DND-41 (cell line): ENCODE measurements around the gene ADAM33.

ENCODE experiments used
- ATAC-seq: fragments of 200-7000 bp; cut with Tn5 transposase; 3 replicates; pipeline ENCODE4 v1.9.1; 2021; ENCODE audit warnings: low read depth; ENCODE audit not compliant: insufficient read depth
- DNase-seq: peaks from one replicate; pipeline ENCODE4 v3.0.0-alpha.2; 2020
- H2AFZ ChIP-seq: 2 replicates; pipeline ENCODE4 v1.6.0; 2012; ENCODE audit warnings: low read depth, low read length
- H3K27ac ChIP-seq: 2 replicates; pipeline ENCODE4 v1.5.1; 2012; ENCODE audit warnings: low read length, inconsistent platforms
- H3K27me3 ChIP-seq: fragments of 200-600 bp; sonication (generic); 2 replicates; pipeline ENCODE4 v1.6.0; 2012; ENCODE audit warnings: low read length, mild to moderate bottlenecking, inconsistent platforms; ENCODE audit not compliant: insufficient read depth, poor library complexity
- H3K36me3 ChIP-seq: 2 replicates; pipeline ENCODE4 v1.5.1; 2012; ENCODE audit warnings: low read length, inconsistent platforms; ENCODE audit not compliant: insufficient read depth
- H3K4me1 ChIP-seq: 2 replicates; pipeline ENCODE4 v1.5.1; 2012; ENCODE audit warnings: mild to moderate bottlenecking, low read length; ENCODE audit not compliant: insufficient read depth
- H3K4me2 ChIP-seq: 2 replicates; pipeline ENCODE4 v1.6.0; 2012; ENCODE audit warnings: mild to moderate bottlenecking, moderate library complexity, low read length, inconsistent platforms; ENCODE audit not compliant: insufficient read depth
- H3K4me3 ChIP-seq, 2 experiments: fragments of 200-600 bp in 1 of 2; shearing (Covaris generic) in 1 of 2; 2 replicates each; pipeline ENCODE4 v1.5.1; 2012 to 2016; ENCODE audit warnings: inconsistent platforms in 2 of 2, low read length in 2 of 2, mild to moderate bottlenecking in 2 of 2, low read depth in 1 of 2, moderate library complexity in 1 of 2
- H3K79me2 ChIP-seq: 2 replicates; pipeline ENCODE4 v1.6.0; 2012; ENCODE audit warnings: low read length, inconsistent platforms; ENCODE audit not compliant: insufficient read depth
- H3K9ac ChIP-seq: 2 replicates; pipeline ENCODE4 v1.6.0; 2012; ENCODE audit warnings: low read depth, mild to moderate bottlenecking, inconsistent platforms, low read length, moderate library complexity
- H3K9me3 ChIP-seq: 2 replicates; pipeline ENCODE4 v1.5.1; 2012; ENCODE audit warnings: low read length, moderate library complexity, mild to moderate bottlenecking, inconsistent platforms; ENCODE audit not compliant: insufficient read depth, severe bottlenecking
- H4K20me1 ChIP-seq: 2 replicates; pipeline ENCODE4 v1.6.0; 2012; ENCODE audit warnings: low read length; ENCODE audit not compliant: insufficient read depth
- EZH2 ChIP-seq: IDR thresholded peaks from 3 replicates; pipeline ENCODE4 v1.6.1; 2012; ENCODE audit warnings: borderline replicate concordance, low read depth, mild to moderate bottlenecking, moderate library complexity, low read length, inconsistent platforms; ENCODE audit not compliant: severe bottlenecking
- TF ChIP-seq, protein P1 (sequence below): IDR thresholded peaks from 2 replicates; pipeline ENCODE4 v1.5.1; 2012; ENCODE audit warnings: borderline replicate concordance, low read length, moderate library complexity, mild to moderate bottlenecking; ENCODE audit not compliant: poor library complexity, severe bottlenecking; ENCODE audit errors: extremely low read depth

Gene ADAM33

DNA sequence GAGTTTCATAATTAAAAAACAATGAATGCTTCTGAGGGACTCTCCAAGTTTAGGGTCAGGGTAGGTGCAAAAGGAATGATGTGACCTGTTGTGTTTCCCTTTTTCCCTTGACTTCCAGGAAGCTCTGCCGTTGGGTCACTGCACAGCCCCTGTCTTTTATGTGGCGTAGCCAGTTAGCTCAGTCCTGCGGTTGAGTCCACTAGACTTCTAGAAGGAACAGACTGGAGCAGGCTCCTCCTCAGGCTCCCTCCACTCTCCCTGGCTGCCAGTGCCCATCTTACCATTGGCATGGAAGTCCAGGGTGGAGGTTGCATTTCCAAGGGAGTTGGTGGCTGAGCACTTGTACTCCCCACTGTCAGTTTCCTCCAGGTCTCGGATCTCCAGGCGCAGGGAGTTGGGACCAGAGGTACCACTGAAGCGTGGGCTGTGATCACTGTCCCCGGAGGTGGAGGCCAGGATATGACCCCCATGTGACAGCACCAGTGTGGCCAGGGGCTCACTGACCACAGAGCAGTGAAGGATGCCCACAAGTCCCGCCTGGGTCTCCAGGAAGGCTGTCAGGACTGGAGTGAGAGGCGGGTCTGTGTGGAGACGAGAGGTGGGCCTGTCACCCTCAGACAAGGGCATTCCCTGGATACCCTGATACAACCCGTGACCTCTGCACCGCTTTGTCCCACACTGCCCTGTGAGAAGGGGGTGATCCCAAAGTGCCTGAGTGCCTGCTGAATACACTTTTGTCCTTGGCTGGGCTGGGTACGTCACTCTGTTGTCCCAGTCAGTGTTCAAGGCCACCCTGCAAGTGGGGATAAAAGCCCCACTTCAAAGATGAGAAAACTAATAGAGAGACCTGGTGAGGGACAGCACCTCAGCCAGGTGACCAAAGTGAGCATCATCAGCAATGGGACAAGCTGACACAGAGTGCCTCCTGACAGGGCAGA lies 19.5 kb upstream of the ADAM33 start:
- TF ChIP-seq, protein P1, sequence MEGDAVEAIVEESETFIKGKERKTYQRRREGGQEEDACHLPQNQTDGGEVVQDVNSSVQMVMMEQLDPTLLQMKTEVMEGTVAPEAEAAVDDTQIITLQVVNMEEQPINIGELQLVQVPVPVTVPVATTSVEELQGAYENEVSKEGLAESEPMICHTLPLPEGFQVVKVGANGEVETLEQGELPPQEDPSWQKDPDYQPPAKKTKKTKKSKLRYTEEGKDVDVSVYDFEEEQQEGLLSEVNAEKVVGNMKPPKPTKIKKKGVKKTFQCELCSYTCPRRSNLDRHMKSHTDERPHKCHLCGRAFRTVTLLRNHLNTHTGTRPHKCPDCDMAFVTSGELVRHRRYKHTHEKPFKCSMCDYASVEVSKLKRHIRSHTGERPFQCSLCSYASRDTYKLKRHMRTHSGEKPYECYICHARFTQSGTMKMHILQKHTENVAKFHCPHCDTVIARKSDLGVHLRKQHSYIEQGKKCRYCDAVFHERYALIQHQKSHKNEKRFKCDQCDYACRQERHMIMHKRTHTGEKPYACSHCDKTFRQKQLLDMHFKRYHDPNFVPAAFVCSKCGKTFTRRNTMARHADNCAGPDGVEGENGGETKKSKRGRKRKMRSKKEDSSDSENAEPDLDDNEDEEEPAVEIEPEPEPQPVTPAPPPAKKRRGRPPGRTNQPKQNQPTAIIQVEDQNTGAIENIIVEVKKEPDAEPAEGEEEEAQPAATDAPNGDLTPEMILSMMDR: no peak
- no peak for TF ChIP-seq EZH2
- Histone ChIP-seq H3K27me3 (no peaks in the 10 kb centered on the region), H3K27ac (no peak overlapping the region), H3K79me2 (no peaks in the 10 kb centered on the region), H3K4me3 (no peak overlapping the region), H2AFZ (no peak overlapping the region), H3K9me3 (no peaks in the 10 kb centered on the region), H4K20me1 (peaks cover 2% of the 10 kb centered on the region; the same call in 1 of the 2 replicates), H3K36me3 (no peaks in the 10 kb centered on the region), H3K4me2 (no peak overlapping the region), H3K4me1 (no peaks in the 10 kb centered on the region), H3K9ac (no peak overlapping the region)
- ATAC-seq (no peak), DNase-seq (no peak)

DNA sequence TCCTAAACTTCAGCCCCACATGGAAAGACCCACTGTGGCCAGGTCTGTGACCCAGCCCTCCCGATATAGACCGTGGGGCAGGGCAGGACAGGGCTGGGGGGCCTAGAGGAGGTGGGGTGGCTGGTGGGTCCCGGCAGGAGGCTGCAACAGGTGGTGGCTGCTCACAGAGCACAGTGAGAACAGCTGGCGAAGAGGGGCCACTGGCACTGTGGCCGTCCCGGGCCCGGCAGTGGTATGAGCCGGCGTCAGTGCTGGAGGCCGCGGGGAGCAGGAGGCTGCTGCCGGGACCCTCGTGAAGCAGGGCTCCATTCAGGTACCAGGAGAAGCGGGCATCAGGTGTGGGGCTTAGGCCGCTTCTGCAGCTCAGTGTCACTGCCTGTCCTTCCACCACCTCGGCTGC lies 17.2 kb upstream of the ADAM33 start:
- no peak overlapping the region for H3K4me3 ChIP-seq
- DNase-seq (no peak), ATAC-seq (no peak)
- H3K4me2 ChIP-seq: no peak overlapping the region
- no peaks in the 10 kb centered on the region for H3K4me1 ChIP-seq
- peaks cover 2% of the 10 kb centered on the region; the same call in 1 of the 2 replicates for H4K20me1 ChIP-seq
- H3K27me3 ChIP-seq: no peaks in the 10 kb centered on the region
- TF ChIP-seq, protein P1: no peak
- TF ChIP-seq EZH2: no peak
- no peaks in the 10 kb centered on the region for H3K9me3 ChIP-seq
- H3K27ac ChIP-seq: no peak overlapping the region
- H3K36me3 ChIP-seq: no peaks in the 10 kb centered on the region
- H2AFZ ChIP-seq: no peak overlapping the region
- no peaks in the 10 kb centered on the region for H3K79me2 ChIP-seq
- no peak overlapping the region for H3K9ac ChIP-seq

DNA sequence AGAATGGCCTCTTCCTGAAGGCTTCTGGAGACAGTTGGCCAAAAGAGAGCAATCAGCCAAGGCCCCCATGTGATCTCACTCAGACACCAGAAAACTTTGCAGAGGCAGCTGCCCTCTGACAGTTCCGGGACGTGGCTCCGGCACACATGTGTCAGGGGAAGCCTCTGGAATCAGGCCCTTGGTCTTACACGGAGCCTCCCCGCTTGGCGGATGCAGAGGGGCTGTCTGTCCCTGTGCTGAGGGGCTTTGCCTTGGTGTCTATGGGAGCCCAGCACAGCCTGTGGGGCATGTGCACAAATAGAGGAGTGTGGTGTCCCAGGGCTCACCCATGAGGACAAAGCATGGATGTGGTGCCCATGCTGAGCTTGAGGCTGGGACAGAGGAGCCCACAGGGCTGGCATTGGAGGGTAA lies 16.8 kb upstream of the ADAM33 start:
- Histone ChIP-seq H3K4me1 (no peaks in the 10 kb centered on the region), H3K4me3 (no peak overlapping the region), H3K9ac (no peak overlapping the region), H3K27me3 (no peaks in the 10 kb centered on the region), H3K79me2 (no peaks in the 10 kb centered on the region), H3K27ac (no peak overlapping the region), H3K9me3 (no peaks in the 10 kb centered on the region), H4K20me1 (no peaks in the 10 kb centered on the region; the same call in 1 of the 2 replicates), H2AFZ (no peak overlapping the region), H3K4me2 (no peak overlapping the region), H3K36me3 (no peaks in the 10 kb centered on the region)
- DNase-seq: no peak
- ATAC-seq: no peak
- no peak for TF ChIP-seq EZH2
- TF ChIP-seq, protein P1: no peak
